K562 (cell line): Measurements from ENCODE around the gene TRIP10. TPM values are rescaled to one million over a fixed set of nuclear protein-coding genes. Genes with fewer than 3 reads are reported as not detected.

Experiments
- ATAC-seq: fragments of 200-7000 bp; cut with Tn5 transposase; 3 replicates; pipeline ENCODE4 v1.9.1; 2020; ENCODE audit warnings: moderate library complexity
- BruUV-seq: library from RNA; stranded (reverse); fragments of 400-500 nt; replicated peaks from 2 replicates; lab custom pipeline; 2021; lab: Mats Ljungman, UMichigan
- CTCF ChIA-PET: fragments of 300-600 bp; formaldehyde crosslinking; extraction: SDS; loops from one replicate; lab custom pipeline; 2021; ENCODE audit warnings: low intra/inter-chr PET ratio; lab: Yijun Ruan, JAX
- POLR2A ChIA-PET: fragments of 300-600, 350-650 bp; sonication (Branson Sonifier 250); formaldehyde crosslinking; extraction: SDS; loops from one replicate; lab custom pipeline; 2021; ENCODE audit warnings: antibody characterized with exemption, inconsistent platforms; lab: Yijun Ruan, JAX
- DNase-seq, 4 experiments: peaks; one replicate each; pipeline versions ENCODE4 v3.0.0 to v3.0.0-alpha.2; 2011 to 2018; ENCODE audit warnings: low spot score in 3 of 4, mixed read lengths in 3 of 4; ENCODE audit errors: extremely low read depth in 1 of 4
- FAIRE-seq: peaks from 2 replicates; lab custom pipeline; 2011; peaks lifted over from hg19 to GRCh38; lab: Jason Lieb, UNC
- H2AFZ ChIP-seq: 2 replicates; pipeline ENCODE4 v1.6.0; 2011; ENCODE audit warnings: low read depth, low read length, control low read depth, inconsistent platforms
- H3K27ac ChIP-seq: fragments of 200-600 bp; 3 replicates; pipeline ENCODE4 v1.8.0; 2011; ENCODE audit warnings: low read depth, mild to moderate bottlenecking, control low read depth, inconsistent platforms, low read length, moderate library complexity, mixed read lengths; ENCODE audit errors: extremely low read depth
- H3K27me3 ChIP-seq, 2 experiments: fragments of 300-600 bp in 1 of 2; 2 replicates in 1 of 2; 3 replicates in 1 of 2; pipeline versions ENCODE4 v1.6.0 to v1.8.0; 2011; ENCODE audit warnings: inconsistent platforms in 2 of 2, low read length in 2 of 2, mild to moderate bottlenecking in 1 of 2, mixed read lengths in 1 of 2, moderate library complexity in 1 of 2; ENCODE audit not compliant: control insufficient read depth in 2 of 2, insufficient read depth in 2 of 2
- H3K36me3 ChIP-seq: fragments of 300-600 bp; 3 replicates; pipeline ENCODE4 v1.8.0; 2011; ENCODE audit warnings: mild to moderate bottlenecking, low read length, inconsistent platforms; ENCODE audit not compliant: control insufficient read depth, insufficient read depth
- H3K4me1 ChIP-seq, 2 experiments: fragments of 200-600 bp in 1 of 2; replicated peaks in 1 of 2; 2 replicates in 1 of 2; 3 replicates in 1 of 2; pipeline versions ENCODE4 v1.5.1 to v1.8.0; 2011; ENCODE audit warnings: inconsistent platforms in 2 of 2, low read length in 2 of 2, mild to moderate bottlenecking in 1 of 2, mixed read lengths in 1 of 2, moderate library complexity in 1 of 2; ENCODE audit not compliant: control insufficient read depth in 2 of 2, insufficient read depth in 2 of 2
- H3K4me2 ChIP-seq: 2 replicates; pipeline ENCODE4 v1.6.1; 2011; ENCODE audit warnings: low read length, control low read depth, inconsistent platforms, mixed read lengths; ENCODE audit not compliant: insufficient read depth
- H3K4me3 ChIP-seq: fragments of 200-600 bp; sonication (generic), shearing (Covaris generic); 2 replicates; pipeline ENCODE4 v1.5.1; 2016; ENCODE audit warnings: control low read depth, inconsistent platforms
- H3K79me2 ChIP-seq: fragments of 200-600 bp; 3 replicates; pipeline ENCODE4 v1.8.0; 2011; ENCODE audit warnings: low read length, inconsistent platforms; ENCODE audit not compliant: control insufficient read depth, insufficient read depth
- H3K9ac ChIP-seq, 2 experiments: 2 replicates each; pipeline versions ENCODE4 v1.6.0 to v1.6.1; 2011; ENCODE audit warnings: low read depth in 2 of 2, low read length in 2 of 2, control low read depth in 1 of 2, inconsistent platforms in 1 of 2, mild to moderate bottlenecking in 1 of 2, mixed read lengths in 1 of 2; ENCODE audit not compliant: insufficient read depth in 1 of 2
- H3K9me1 ChIP-seq: one replicate; pipeline ENCODE4 v1.6.0; 2011; ENCODE audit warnings: inconsistent platforms, mild to moderate bottlenecking, low read length, moderate library complexity; ENCODE audit not compliant: control insufficient read depth, insufficient read depth
- H3K9me3 ChIP-seq: replicated peaks from 2 replicates; pipeline ENCODE4 v1.5.1; 2011; ENCODE audit warnings: low read depth, low read length, inconsistent platforms; ENCODE audit not compliant: control insufficient read depth, insufficient read depth
- H4K20me1 ChIP-seq: replicated peaks from 2 replicates; pipeline ENCODE4 v1.6.1; 2011; ENCODE audit warnings: low read length, inconsistent platforms, mixed read lengths; ENCODE audit not compliant: control insufficient read depth, insufficient read depth
- MAX ChIP-seq: sonication (generic); formaldehyde crosslinking; IDR thresholded peaks from 2 replicates; pipeline ENCODE4 v1.9.0; 2022; ENCODE audit warnings: mild to moderate bottlenecking, missing genetic modification reagents
- PRDM10 ChIP-seq: fragments of 450-650 bp; IDR thresholded peaks from 2 replicates; pipeline ENCODE4 v1.6.1; 2018; ENCODE audit not compliant: partially characterized antibody
- SPI1 ChIP-seq: IDR thresholded peaks from 2 replicates; pipeline ENCODE4 v1.6.1; 2011; ENCODE audit warnings: low read depth, low read length, control low read depth, borderline replicate concordance
- TRIM28 ChIP-seq: fragments of 450-650 bp; IDR thresholded peaks from 2 replicates; pipeline ENCODE4 v1.6.1; 2017
- ZBTB33 ChIP-seq: sonication (generic); formaldehyde crosslinking; IDR thresholded peaks from 2 replicates; pipeline ENCODE4 v1.8.1; 2023; ENCODE audit warnings: mild to moderate bottlenecking, missing genetic modification reagents
- WGBS: fragments of 100-300 bp; shearing (Covaris generic); methylation state at CpG from one replicate; pipeline ENCODE4 v1.1.6; 2016; ENCODE audit warnings: low coverage, mixed read lengths; ENCODE audit not compliant: insufficient coverage; ENCODE audit errors: missing lambda C conversion rate; 5-methylcytosine and 5-hydroxymethylcytosine counted together
- in situ Hi-C: fragments of 300-500 bp; cut with MboI; formaldehyde crosslinking; loops from 4 replicates; pipeline ENCODE4 v1.15.0; 2018; ENCODE audit warnings: inconsistent platforms, mixed read lengths
- intact Hi-C: fragments of 100-400 bp; cut with micrococcal nuclease; formaldehyde crosslinking; loops from 2 replicates; pipeline ENCODE4 v1.14.2; 2022
- polyA plus RNA-seq, 8 experiments: library from polyadenylated mRNA; depleted of rRNA in 4 of 8; stranded (reverse) in 5 of 8; unstranded in 3 of 8; fragments of >200 nt; fragmentation: Nextera tagmentation in 2 of 8; fragmentation: Illumina TruSeq in 1 of 8; extraction: Ambion mirVana in 2 of 8; extraction: Trizol in 1 of 8; gene quantifications; 2 replicates each; pipeline versions ENCODE4 v1.2.1 to v1.2.3, GENCODE V29; 2011 to 2014; ENCODE audit warnings: inconsistent platforms in 1 of 8, missing spikeins in 1 of 8
- total RNA-seq, 7 experiments: library from RNA; depleted of rRNA in 6 of 7; stranded (reverse); fragments of >200 nt in 6 of 7; fragmentation: Illumina TruSeq in 2 of 7; extraction: Trizol in 2 of 7; gene quantifications; 2 replicates each; pipeline versions ENCODE4 v1.2.1 to v1.2.3, GENCODE V29; 2011 to 2021; ENCODE audit warnings: low replicate concordance in 1 of 7

TRIP10 gene
- total and polyA plus RNA-seq, 9 of the 15 experiments (the other 6 are each of a cell fraction or from before 2014, with no cell fraction given), result 1.2 to 66.8 (median 36.1) TPM

GRCh38 chr19:6728346-6728745 lies 11.1 kb upstream of the TRIP10 start:
- Histone ChIP-seq H3K4me2 (no peak overlapping the region), H3K9me1 (no peaks in the 10 kb centered on the region), H3K4me1 (peaks cover 5 to 46% of the 10 kb centered on the region in 2 experiments; a peak in 4 of 5 replicates), H4K20me1 (no peaks in the 10 kb centered on the region), H3K36me3 (no peaks in the 10 kb centered on the region)
- POLR2A ChIA-PET, result interaction anchor here (0.6 kb wide), 1 partner anchor 61 kb away, joined by 3 read pairs; no protein-coding TSS in a partner anchor
- no TSS peak for BruUV-seq
- ATAC-seq, result no peak
- no peak for TF ChIP-seq TRIM28
- TF ChIP-seq PRDM10, result peak; percentile 22
- TF ChIP-seq SPI1, result peak; percentile 83; the same call in 1 of the 2 replicates
- TF ChIP-seq MAX (CRISPR knock-in tag), result peak; percentile 43; the same call in 1 of the 2 replicates
- 0 out of 2 replicates have a peak, but pooled peaks have one; percentile 19 for TF ChIP-seq ZBTB33
- TF ChIP-seq, all 486 proteins: peak for 4
- Histone ChIP-seq H2AFZ (no peak overlapping the region), H3K27me3 (no peaks in the 10 kb centered on the region), H3K27ac (no peak overlapping the region; the same call in 2 of the 3 replicates), H3K4me3 (no peak overlapping the region), H3K79me2 (no peaks in the 10 kb centered on the region), H3K9me3 (no peaks in the 10 kb centered on the region), H3K9ac (no peak overlapping the region)
- CTCF ChIA-PET, result no interaction called here
- intact Hi-C loops (no loop called here), in situ Hi-C loops (no loop called here)
- WGBS, result 36% methylated on average over 8 of the region's 8 CpGs
- DNase-seq (no peak), FAIRE-seq (no peak)
